Occipital lobe (tissue), 2 donors: ENCODE measurements around the gene PLOD2. TPM values are rescaled to one million over a fixed set of nuclear protein-coding genes. Genes with fewer than 3 reads are reported as not detected.

Experiments
- DNase-seq: peaks from one replicate; lab custom pipeline; 2025; lab: John Stamatoyannopoulos, UW
- total RNA-seq: library from RNA; depleted of rRNA; stranded (reverse); fragments of >200 nt; gene quantifications from one replicate; pipeline ENCODE4 v1.2.3, GENCODE V29; 2014

Gene PLOD2
- total RNA-seq, 1 donor from 2014 or later, result 22.6 TPM

DNA sequence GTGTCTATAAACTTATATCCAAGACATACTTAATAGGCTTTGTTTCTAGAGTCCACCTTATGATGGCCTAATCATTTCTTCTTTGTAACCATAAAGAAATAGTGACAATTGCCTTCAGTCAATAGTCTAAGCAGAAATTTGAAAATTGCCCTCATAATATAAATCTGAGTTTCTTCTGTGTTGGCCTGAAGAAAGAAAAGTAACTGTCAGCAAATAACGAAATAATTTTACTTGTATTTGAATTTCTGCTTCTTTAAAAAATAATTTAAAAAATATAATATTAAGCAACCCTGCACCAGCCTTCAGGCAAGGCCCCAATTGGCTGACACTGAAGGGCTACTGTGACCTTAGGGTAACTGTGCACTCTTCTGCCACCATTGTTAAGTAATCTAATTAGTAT, 113.5 kb downstream of the PLOD2 start:
- DNase-seq, result no peak

GRCh38 chr3:146044046-146044445, 116.9 kb downstream of the PLOD2 start:
- no peak for DNase-seq

- no peak for DNase-seq
These were observed 120.4 kb downstream of the PLOD2 start for GRCh38 chr3:146040630-146041029.

GRCh38 chr3:146037697-146038096, 123.3 kb downstream of the PLOD2 start:
- no peak for DNase-seq

- no peak for DNase-seq
These were observed 124.7 kb downstream of the PLOD2 start for GRCh38 chr3:146036281-146036680.

- no peak for DNase-seq
These were observed 125.6 kb downstream of the PLOD2 start for GRCh38 chr3:146035366-146035765.

DNA sequence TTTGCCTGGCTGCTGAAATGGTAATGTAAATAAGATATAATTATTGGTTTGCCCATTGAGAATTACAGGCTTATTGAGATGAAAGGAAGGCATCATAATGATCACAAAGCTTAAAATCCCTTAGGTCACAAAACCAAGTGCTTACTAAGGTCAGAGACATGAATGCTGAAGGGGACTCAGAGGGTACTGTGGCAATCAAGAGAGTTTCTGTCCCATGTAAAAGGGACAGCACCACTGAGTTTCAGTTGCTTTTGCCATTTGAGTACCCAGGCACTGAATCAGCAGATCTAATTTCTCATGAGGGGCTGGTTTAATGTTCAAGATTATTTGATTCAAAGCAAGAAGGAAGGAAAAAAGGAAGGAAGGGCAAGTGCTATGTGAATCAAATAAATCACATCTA, 127.0 kb downstream of the PLOD2 start:
- no peak for DNase-seq

GRCh38 chr3:146026547-146026946, 134.4 kb downstream of the PLOD2 start:
- no peak for DNase-seq

DNA sequence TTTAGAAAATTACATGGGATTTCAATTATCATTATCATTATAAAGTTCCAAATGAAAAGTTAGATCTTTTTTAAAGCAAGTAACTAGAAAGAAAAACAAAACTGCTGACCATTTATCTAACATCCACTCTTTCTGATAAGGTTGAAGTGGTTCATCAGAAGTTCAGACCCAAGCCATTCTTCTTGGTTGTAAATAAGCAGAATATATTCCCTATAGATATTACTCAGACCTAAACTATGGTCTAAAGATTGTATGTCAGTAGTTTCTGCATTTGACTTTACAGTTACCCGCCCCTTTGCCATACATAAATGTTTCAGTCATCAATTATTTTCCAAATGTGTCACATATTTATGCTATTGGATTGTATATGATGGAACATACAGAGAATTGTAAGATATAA, 136.7 kb downstream of the PLOD2 start:
- no peak for DNase-seq

DNA sequence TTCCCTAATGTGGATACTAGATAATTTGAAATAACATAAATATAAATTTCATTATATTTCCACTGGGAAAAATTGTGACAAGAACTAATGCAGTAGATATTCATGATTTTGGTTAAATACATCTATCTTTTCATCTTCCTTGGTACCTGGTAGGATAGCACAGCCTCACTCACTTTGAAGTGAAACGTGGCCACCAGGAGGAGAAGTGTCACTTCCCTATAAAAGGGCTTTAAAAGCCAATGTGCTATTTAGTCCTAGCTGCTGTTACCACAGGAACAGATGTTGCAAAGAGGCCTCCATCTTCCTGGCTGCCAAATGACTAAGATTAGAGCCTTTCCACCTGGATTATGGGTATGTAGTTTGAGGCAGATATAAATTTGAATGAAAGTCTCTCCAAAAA, 140.0 kb downstream of the PLOD2 start:
- DNase-seq, result no peak

- no peak for DNase-seq
These were observed 141.5 kb downstream of the PLOD2 start for GRCh38 chr3:146019508-146019907.

Other genes with a start within 250 kb of the PLOD2 start
- gene PLSCR4, start 89.9 kb upstream of the PLOD2 start, total RNA-seq, result 7.6 TPM